Measurements from ENCODE around the gene HUWE1.

Gene HUWE1

GRCh38 chrX:53621418-53621986, 65.0 kb downstream of the HUWE1 start:
- no peak for DNase-seq (ENCODE audit: extremely low read depth in 1 of 2, low read depth in 1 of 2)

GRCh38 chrX:53616946-53617345, 69.6 kb downstream of the HUWE1 start:
- DNase-seq (ENCODE audit: extremely low read depth in 1 of 2, low read depth in 1 of 2), result no peak

DNA sequence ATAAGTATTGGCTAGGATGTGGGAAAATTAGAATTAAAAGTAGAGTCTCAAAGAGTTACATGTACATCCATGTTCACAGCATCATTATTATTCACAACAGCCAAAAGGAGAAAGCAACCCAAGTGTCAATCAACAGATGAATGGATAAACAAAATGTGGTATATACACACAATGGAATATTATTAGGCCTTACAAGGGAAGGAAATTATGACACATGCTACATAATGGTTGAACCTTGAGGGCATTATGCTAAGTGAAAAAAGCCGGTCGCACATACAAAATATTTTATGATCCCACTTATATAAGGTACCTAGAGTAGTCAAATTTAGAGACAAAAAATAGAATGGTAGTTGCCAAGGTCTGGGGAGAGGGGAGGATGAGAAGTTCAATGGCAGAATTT, 80.1 kb downstream of the HUWE1 start:
- DNase-seq (ENCODE audit: extremely low read depth in 1 of 2, low read depth in 1 of 2), result no peak

- DNase-seq (ENCODE audit: extremely low read depth in 1 of 2, low read depth in 1 of 2), result no peak
Observed at GRCh38 chrX:53605004-53605403, 81.5 kb downstream of the HUWE1 start.

- DNase-seq (ENCODE audit: extremely low read depth in 1 of 2, low read depth in 1 of 2), result no peak
Observed at GRCh38 chrX:53599781-53600396, 86.6 kb downstream of the HUWE1 start.

DNA sequence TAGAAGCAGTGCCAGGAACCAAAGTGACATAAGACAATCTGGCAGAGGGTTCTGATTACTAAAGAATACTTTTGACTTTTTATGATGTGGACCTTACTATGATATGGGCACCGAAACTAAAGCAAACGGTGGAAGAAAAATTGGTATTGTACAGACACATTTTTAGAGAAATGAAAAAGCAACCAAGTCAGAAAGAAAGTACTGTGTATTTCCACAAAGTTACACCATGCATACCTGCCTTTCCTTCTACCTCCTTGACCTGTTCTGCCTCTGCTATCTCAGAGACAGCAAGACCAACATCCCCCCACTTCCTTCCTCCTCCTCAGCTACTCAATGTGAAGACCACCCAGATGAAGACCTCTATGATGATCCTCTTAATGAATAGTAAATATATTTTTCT, 88.3 kb downstream of the HUWE1 start:
- no peak for DNase-seq (ENCODE audit: extremely low read depth in 1 of 2, low read depth in 1 of 2)

GRCh38 chrX:53595266-53595810, 91.2 kb downstream of the HUWE1 start:
- DNase-seq (ENCODE audit: extremely low read depth in 1 of 2, low read depth in 1 of 2), result no peak

GRCh38 chrX:53594354-53594753, 92.2 kb downstream of the HUWE1 start:
- no peak for DNase-seq (ENCODE audit: extremely low read depth in 1 of 2, low read depth in 1 of 2)

GRCh38 chrX:53587795-53588420, 98.6 kb downstream of the HUWE1 start:
- no peak for DNase-seq (ENCODE audit: extremely low read depth in 1 of 2, low read depth in 1 of 2)

DNA sequence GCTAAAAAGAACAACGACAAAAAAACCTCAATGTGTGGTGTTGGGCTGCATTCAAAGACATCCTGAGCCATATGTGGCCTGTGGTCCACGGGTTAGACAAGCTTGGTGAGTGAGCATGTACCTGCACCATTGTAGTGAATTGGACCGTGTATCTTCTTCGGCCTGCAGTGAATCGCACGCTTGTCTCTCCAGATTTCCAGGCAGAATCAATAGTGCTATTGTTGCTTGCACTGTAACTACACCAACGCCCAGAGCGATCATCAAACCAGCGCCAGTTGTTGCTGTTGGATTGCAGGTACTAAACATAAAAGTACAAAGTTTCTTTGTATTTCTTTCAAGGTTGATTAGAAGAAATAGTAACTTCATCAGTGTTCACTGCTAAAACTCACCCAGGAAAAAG, 101.6 kb downstream of the HUWE1 start:
- no peak for DNase-seq (ENCODE audit: extremely low read depth in 1 of 2, low read depth in 1 of 2)

DNA sequence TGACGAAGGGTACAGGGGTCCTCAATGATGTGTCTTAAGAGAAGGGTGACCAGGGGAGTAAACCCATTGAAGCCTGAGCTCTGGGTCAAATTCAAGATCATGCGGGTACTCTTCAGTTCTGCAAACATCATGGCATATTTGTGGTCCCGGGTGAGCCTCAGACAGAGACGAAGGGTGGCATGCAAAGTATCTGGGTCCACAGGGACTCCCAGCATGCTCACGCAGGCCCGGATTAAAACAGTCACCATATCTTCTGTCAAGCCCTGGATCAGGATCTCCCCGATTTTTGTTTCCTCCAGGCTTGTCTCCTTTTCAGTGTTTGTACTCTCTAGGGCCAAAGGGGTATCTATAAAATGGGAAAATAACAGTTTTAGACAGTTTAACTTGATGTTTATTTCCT, 102.9 kb downstream of the HUWE1 start:
- no peak for DNase-seq (ENCODE audit: extremely low read depth in 1 of 2, low read depth in 1 of 2)

DNA sequence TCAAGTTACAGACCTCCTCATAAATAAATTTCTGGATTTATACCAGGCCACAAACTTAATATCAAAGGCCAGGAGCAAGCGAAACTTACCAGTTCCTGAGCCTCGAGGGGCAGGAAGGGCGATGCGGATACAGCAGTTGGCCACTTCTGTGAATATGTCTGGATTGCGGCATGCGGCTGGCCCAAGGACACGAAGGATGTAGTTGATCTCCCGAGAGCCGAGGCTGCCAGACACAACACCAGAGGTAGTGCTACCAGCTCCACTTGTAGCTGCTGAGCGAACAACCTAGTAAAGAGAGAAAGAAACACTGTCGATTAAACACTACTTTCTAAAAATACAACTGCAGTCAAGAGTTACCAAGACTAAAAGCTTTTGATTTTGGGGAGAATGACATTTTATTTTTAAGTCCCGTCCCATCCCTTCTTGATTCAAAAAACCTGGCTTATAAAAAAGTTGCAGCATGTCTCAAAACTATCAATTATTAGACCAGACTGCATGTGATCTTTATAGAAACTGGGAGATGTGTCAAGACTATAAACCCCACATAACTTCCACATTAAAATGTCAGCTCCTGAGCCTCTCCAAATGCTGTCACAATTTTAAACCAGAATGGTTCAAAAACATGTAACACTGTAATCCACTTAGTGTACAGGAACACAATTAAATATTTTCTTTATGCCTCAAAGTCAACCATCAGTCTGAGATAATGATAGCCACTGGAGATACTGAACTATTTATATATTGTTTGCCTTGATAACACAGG, 105.6 kb downstream of the HUWE1 start:
- DNase-seq (ENCODE audit: extremely low read depth in 1 of 2, low read depth in 1 of 2), result no peak

DNA sequence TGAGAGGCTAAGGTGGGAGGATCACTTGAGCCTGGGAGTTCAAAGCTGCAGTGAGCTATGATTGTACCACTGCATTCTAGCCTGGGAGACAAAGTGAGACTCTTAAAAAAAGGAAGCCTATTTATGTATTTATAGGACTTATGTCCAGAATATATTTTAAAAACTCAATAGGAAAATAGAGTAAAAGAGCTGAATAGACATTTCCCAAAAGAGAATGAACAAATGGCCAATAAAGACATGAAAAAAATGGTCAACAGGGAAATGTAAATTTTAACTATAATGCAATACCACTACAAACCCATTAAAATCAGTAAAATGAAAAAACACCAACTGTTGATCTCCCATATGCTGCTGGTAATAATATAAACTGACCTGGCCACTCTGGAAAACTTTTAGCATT, 115.0 kb downstream of the HUWE1 start:
- DNase-seq (ENCODE audit: extremely low read depth in 1 of 2, low read depth in 1 of 2), result no peak

DNA sequence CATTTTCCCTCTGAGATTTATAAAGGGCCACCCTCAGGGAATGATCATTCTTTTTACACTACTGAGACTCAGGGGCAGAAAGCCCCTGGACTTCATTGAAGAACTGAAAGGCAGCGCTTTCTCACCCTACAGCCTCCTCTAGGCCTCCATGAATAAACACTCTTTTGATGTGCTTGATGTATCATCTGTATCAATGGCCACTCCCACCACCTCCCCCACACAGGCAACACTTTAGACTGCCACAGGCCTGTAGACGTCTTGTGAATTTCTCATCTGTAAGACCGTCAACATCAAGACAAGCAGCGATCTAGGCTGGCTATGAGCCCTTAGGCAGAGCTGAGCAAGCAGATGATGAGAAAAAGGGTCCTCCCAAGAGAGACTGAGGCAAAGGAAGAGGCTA, 123.2 kb downstream of the HUWE1 start:
- no peak for DNase-seq (ENCODE audit: extremely low read depth in 1 of 2, low read depth in 1 of 2)

GRCh38 chrX:53561912-53562311, 124.6 kb downstream of the HUWE1 start:
- no peak for DNase-seq (ENCODE audit: extremely low read depth in 1 of 2, low read depth in 1 of 2)

DNA sequence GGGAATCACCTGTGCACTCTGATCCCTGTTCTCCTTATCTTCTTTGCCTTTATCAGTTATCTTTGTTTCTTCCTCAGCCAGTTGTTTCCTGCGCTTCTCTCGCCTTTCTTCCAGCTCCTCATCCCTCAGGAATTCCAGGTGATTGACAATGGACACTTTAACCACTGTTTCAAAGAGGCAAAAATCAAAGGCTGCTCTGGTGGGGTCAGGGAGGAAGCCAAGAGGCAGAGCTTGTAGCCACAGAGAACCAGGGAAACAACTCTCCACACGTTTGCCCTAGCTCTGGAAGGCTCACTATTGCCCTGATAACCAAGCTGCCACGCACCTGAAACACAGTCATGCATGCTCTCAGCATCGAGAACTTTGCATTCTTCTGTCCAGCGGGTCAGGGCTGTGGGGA, 127.9 kb downstream of the HUWE1 start:
- DNase-seq (ENCODE audit: extremely low read depth in 1 of 2, low read depth in 1 of 2), result no peak

GRCh38 chrX:53556868-53557267, 129.7 kb downstream of the HUWE1 start:
- no peak for DNase-seq (ENCODE audit: extremely low read depth in 1 of 2, low read depth in 1 of 2)

DNA sequence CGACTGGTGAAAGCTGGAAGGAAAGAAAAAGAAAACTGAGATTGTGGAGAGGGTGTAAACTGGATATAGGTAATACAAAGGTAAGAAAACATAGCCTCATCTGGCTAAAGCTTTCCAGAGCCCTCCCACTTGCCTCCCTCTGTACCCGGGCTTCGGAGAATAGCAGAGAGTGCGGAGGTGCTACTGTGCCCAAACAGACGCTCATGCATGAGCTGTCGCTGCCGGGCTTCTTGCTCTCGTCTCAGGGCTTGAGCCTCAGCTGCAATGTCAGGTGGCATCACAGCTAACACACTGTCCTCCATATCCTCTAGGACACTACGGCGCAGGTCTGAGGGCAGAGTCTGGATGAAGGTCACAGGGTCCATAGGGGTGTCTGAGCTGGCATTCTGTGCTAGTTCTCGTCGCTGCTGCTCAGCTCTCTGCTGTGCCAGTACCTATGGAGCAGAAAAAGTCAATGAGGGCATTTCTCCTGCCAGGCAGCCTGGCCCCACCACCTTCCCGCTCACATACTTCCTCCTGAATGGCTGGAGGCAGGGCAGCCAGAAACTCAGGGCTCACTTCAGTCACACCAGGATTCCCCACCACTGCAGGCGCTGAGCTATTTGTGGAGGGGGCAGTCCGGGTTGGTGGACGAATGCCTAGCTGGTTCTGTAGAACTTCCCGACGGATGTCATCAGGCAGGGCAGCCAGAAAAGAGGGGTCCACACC, 135.6 kb downstream of the HUWE1 start:
- no peak for DNase-seq (ENCODE audit: extremely low read depth in 1 of 2, low read depth in 1 of 2)

DNA sequence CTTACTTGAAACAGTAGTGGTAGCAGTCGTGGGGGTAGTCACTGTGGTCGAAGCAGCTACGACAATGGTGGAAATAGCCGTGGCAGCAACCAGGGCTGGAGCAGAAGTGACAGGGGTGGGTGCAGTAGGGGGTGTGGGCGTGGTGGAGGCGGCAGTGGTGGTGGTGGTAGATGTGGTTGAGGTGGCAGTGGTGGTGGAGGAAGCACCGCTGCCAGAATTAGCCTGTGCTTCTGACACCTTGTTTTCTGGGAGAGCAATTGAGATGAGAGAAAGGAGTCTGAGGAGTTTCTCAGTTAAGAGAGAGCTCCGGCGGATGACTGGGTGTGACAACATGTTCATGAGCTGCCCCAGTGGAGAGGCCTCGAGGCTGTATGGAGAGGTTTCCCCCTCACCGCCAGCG, 138.9 kb downstream of the HUWE1 start:
- no peak for DNase-seq (ENCODE audit: extremely low read depth in 1 of 2, low read depth in 1 of 2)

- DNase-seq (ENCODE audit: extremely low read depth in 1 of 2, low read depth in 1 of 2), result no peak
Observed at GRCh38 chrX:53544936-53545335, 141.6 kb downstream of the HUWE1 start.

- DNase-seq (ENCODE audit: extremely low read depth in 1 of 2, low read depth in 1 of 2), result no peak
Observed at GRCh38 chrX:53538781-53539180, 147.7 kb downstream of the HUWE1 start.
